ENCODE measurements around the gene EGLN2. TPM values are rescaled to one million over a fixed set of nuclear protein-coding genes. Genes with fewer than 3 reads are reported as not detected.
A peak's percentile ranks its signal among the peaks of the same experiment; 100 is the strongest.
"Not testable (repeated sequence)": the region's sequence is repeated elsewhere in the genome, so short reads cannot be mapped to it uniquely, and the experiment has no call there.

Gene EGLN2
- total RNA-seq, 2 experiments from 2014 or later, result 85.6 to 86.6 TPM

- Mint-ChIP-seq H3K27me3 (no peaks in the 10 kb centered on the region), H3K27ac (peak overlapping the region; percentile 58), H3K36me3 (ENCODE audit: low read depth) (peaks cover 76% of the 10 kb centered on the region), H3K4me3 (no peak overlapping the region), H3K4me1 (peaks cover 67% of the 10 kb centered on the region), H3K9me3 (ENCODE audit: low read depth) (no peaks in the 10 kb centered on the region)
- ChIA-PET CTCF (interaction anchor here (1.0 to 2.5 kb wide), 4 partner anchors 11 to 45 kb away, joined by 3 to 5 read pairs (median 4); no protein-coding TSS in a partner anchor), POLR2A (interaction anchor here (2.0 kb wide), 1 partner anchor 19 kb away, joined by 7 read pairs; the partner anchor contains the start of gene RAB4B)
- no peak for ATAC-seq
- intact Hi-C loops (cut with DNase I, micrococcal nuclease), result no loop called here
- DNase-seq, result no peak
Measured at GRCh38 chr19:40758491-40758890, 40.5 kb upstream of the EGLN2 start.

DNA sequence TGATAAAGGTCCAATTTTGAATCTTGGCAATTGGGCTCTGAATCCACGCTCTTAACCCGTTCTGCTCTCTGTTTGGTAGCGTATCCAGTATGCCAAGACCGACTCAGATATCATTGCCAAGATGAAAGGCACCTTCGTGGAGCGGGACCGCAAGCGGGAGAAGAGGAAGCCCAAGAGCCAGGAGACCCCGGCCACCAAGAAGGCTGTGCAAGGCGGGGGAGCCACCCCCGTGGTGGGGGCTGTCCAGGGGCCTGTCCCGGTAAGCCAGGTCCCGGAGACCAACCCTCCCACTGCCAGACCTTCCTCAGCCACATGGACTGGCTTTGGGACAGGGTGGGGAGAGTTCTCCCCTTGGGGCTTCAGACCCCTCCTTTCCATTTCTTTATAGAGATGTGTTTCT is 39.6 kb upstream of the EGLN2 start:
- DNase-seq (no peak), ATAC-seq (no peak)
- ChIA-PET CTCF (interaction anchor here (2.5 kb wide), 1 partner anchor 18 kb away, joined by 5 read pairs; no protein-coding TSS in a partner anchor), POLR2A (interaction anchor here (2.0 kb wide), 1 partner anchor 18 kb away, joined by 7 read pairs; the partner anchor contains the start of gene RAB4B)
- Mint-ChIP-seq H3K27me3 (no peaks in the 10 kb centered on the region), H3K4me1 (peaks cover 72% of the 10 kb centered on the region), H3K4me3 (no peak overlapping the region), H3K9me3 (ENCODE audit: low read depth) (no peaks in the 10 kb centered on the region), H3K27ac (no peak overlapping the region), H3K36me3 (ENCODE audit: low read depth) (peaks cover 81% of the 10 kb centered on the region)
- intact Hi-C loops (cut with DNase I, micrococcal nuclease), result no loop called here

GRCh38 chr19:40762754-40763470 is 36.1 kb upstream of the EGLN2 start:
- Mint-ChIP-seq H3K4me1 (peaks cover 56% of the 10 kb centered on the region), H3K4me3 (no peak overlapping the region), H3K27ac (peak overlapping the region; percentile 61), H3K9me3 (ENCODE audit: low read depth) (no peaks in the 10 kb centered on the region), H3K36me3 (ENCODE audit: low read depth) (peaks cover 77% of the 10 kb centered on the region), H3K27me3 (no peaks in the 10 kb centered on the region)
- DNase-seq (no peak), ATAC-seq (no peak)
- POLR2A ChIA-PET, result interaction anchor here (1.3 kb wide), 1 partner anchor 9 kb away, joined by 3 read pairs; no protein-coding TSS in a partner anchor
- intact Hi-C loops (cut with DNase I, micrococcal nuclease), result no loop called here
- CTCF ChIA-PET, result interaction anchor here (0.7 to 1.1 kb wide), 2 partner anchors 44 to 72 kb away, joined by 3 read pairs; no protein-coding TSS in a partner anchor

- Mint-ChIP-seq H3K36me3 (ENCODE audit: low read depth) (peaks cover 72% of the 10 kb centered on the region), H3K27me3 (no peaks in the 10 kb centered on the region), H3K4me3 (no peak overlapping the region), H3K4me1 (peaks cover 52% of the 10 kb centered on the region), H3K9me3 (ENCODE audit: low read depth) (no peaks in the 10 kb centered on the region), H3K27ac (no peak overlapping the region)
- CTCF ChIA-PET, result interaction anchor here (0.6 to 1.1 kb wide), 3 partner anchors 44 to 1025 kb away, joined by 3 read pairs; no protein-coding TSS in a partner anchor
- ATAC-seq (no peak), DNase-seq (no peak)
- intact Hi-C loops (cut with DNase I, micrococcal nuclease), result no loop called here
- POLR2A ChIA-PET, result interaction anchor here (1.3 kb wide), 1 partner anchor 9 kb away, joined by 3 read pairs; no protein-coding TSS in a partner anchor
Measured at GRCh38 chr19:40763526-40763925, 35.5 kb upstream of the EGLN2 start.

- Mint-ChIP-seq H3K36me3 (ENCODE audit: low read depth) (peaks cover 74% of the 10 kb centered on the region), H3K4me1 (peaks cover 52% of the 10 kb centered on the region)
Measured at GRCh38 chr19:40763963-40764362, 35.0 kb upstream of the EGLN2 start.

DNA sequence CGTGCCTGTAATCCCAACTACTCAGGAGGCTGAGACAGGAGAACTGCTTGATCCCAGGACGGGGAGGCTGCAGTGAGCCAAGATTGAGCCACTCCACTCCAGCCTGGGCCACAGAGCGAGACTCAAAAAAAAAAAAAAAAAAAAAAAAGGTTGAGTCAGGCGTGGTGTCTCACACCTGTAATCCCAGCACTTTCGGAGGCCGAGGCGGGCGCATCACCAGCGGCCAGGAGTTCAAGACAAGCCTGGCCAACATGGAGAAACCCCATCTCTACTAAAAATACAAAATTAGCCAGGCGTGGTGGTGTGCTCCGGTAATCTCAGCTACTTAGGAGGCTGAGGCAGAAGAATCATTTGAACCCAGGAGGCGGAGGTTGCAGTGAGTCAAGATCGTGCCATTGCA is 32.6 kb upstream of the EGLN2 start:
- H3K9me3 Mint-ChIP-seq (ENCODE audit: low read depth); H3K27me3 Mint-ChIP-seq; intact Hi-C loops (cut with DNase I, micrococcal nuclease); DNase-seq; H3K4me3 Mint-ChIP-seq; ATAC-seq: not testable (repeated sequence)
- CTCF ChIA-PET, result interaction anchor here (0.9 to 1.2 kb wide), 2 partner anchors 9 to 12 kb away, joined by 3 read pairs; partner anchors contain the start of gene RAB4B
- Mint-ChIP-seq H3K4me1 (peaks cover 39% of the 10 kb centered on the region), H3K36me3 (ENCODE audit: low read depth) (peaks cover 71% of the 10 kb centered on the region), H3K27ac (peak overlapping the region; percentile 25)
- POLR2A ChIA-PET, result interaction anchor here (1.6 kb wide), 1 partner anchor 16 kb away, joined by 8 read pairs; the partner anchor contains the start of gene ACTMAP

More at GRCh38 chr19:40763963-40764362, 35.0 kb upstream of the EGLN2 start:
- DNase-seq (no peak), ATAC-seq (no peak)
- Mint-ChIP-seq H3K27me3 (no peaks in the 10 kb centered on the region), H3K27ac (peak overlapping the region; percentile 48), H3K4me3 (no peak overlapping the region), H3K9me3 (ENCODE audit: low read depth) (no peaks in the 10 kb centered on the region)
- intact Hi-C loops (cut with DNase I, micrococcal nuclease), result no loop called here
- ChIA-PET POLR2A (interaction anchor here (1.3 kb wide), 1 partner anchor 10 kb away, joined by 3 read pairs; no protein-coding TSS in a partner anchor), CTCF (interaction anchor here (0.6 to 1.1 kb wide), 2 partner anchors 43 to 1025 kb away, joined by 3 read pairs; no protein-coding TSS in a partner anchor)

- CTCF ChIA-PET, result interaction anchor here (1.2 kb wide), 1 partner anchor 11 kb away, joined by 3 read pairs; no protein-coding TSS in a partner anchor
Measured at GRCh38 chr19:40768869-40769268, 30.1 kb upstream of the EGLN2 start.

GRCh38 chr19:40771101-40771862 is 27.7 kb upstream of the EGLN2 start:
- H3K4me1 Mint-ChIP-seq; H3K9me3 Mint-ChIP-seq (ENCODE audit: low read depth); H3K27ac Mint-ChIP-seq; intact Hi-C loops (cut with DNase I, micrococcal nuclease); H3K27me3 Mint-ChIP-seq; DNase-seq; H3K4me3 Mint-ChIP-seq: not testable (repeated sequence)
- ATAC-seq, result peak; percentile 32
- POLR2A ChIA-PET, result interaction anchor here (0.7 to 1.2 kb wide), 4 partner anchors 15 to 35 kb away, joined by 3 read pairs; partner anchors contain the start of gene ACTMAP
- peaks cover 31% of the 10 kb centered on the region for H3K36me3 Mint-ChIP-seq (ENCODE audit: low read depth)
- CTCF ChIA-PET, result interaction anchor here (0.8 to 1.4 kb wide), 4 partner anchors 13 to 48 kb away, joined by 3 to 4 read pairs (median 3); no protein-coding TSS in a partner anchor

More at GRCh38 chr19:40768869-40769268, 30.1 kb upstream of the EGLN2 start:
- no peak overlapping the region for H3K27ac Mint-ChIP-seq
- intact Hi-C loops (cut with DNase I, micrococcal nuclease), result no loop called here
- DNase-seq (no peak), ATAC-seq (no peak)
- peaks cover 53% of the 10 kb centered on the region for H3K36me3 Mint-ChIP-seq (ENCODE audit: low read depth)
- H3K9me3 Mint-ChIP-seq (ENCODE audit: low read depth), result no peaks in the 10 kb centered on the region
- H3K27me3 Mint-ChIP-seq, result no peaks in the 10 kb centered on the region
- H3K4me3 Mint-ChIP-seq, result no peak overlapping the region
- H3K4me1 Mint-ChIP-seq, result peaks cover 19% of the 10 kb centered on the region
- POLR2A ChIA-PET, result no interaction called here

GRCh38 chr19:40774916-40775631 is 23.9 kb upstream of the EGLN2 start, which contains the start of gene MIA:
Gene MIA, plus strand, starts transcription at chr19:40775521. Its CDS starts 22 bp downstream, at chr19:40775543.
- H3K27me3 Mint-ChIP-seq, result no peaks in the 10 kb centered on the region
- DNase-seq (no peak), ATAC-seq (no peak)
- ChIA-PET POLR2A (no interaction called here), CTCF (no interaction called here)
- no peaks in the 10 kb centered on the region for H3K9me3 Mint-ChIP-seq (ENCODE audit: low read depth)
- H3K4me3 Mint-ChIP-seq, result no peak within 1 kb of the TSS
- H3K27ac Mint-ChIP-seq, result no peak within 1 kb of the TSS
- peaks cover 27% of the 10 kb centered on the region for H3K4me1 Mint-ChIP-seq
- intact Hi-C loops (cut with DNase I, micrococcal nuclease), result no loop called here
- H3K36me3 Mint-ChIP-seq (ENCODE audit: low read depth), result peaks cover 14% of the 10 kb centered on the region

DNA sequence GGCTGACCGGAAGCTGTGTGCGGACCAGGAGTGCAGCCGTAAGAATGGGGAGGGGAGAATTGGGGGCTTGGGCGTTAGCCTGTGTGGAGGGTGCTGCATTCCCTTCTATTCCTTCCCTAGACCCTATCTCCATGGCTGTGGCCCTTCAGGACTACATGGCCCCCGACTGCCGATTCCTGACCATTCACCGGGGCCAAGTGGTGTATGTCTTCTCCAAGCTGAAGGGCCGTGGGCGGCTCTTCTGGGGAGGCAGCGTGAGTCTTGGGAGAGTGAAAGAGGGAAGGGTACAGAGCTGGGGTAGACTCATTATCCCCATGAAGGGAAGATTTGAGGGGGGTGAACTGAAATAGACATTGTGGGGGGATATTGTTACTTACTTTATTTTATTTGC is 23.4 kb upstream of the EGLN2 start:
- Mint-ChIP-seq H3K27me3 (no peaks in the 10 kb centered on the region), H3K4me3 (no peak overlapping the region), H3K27ac (no peak overlapping the region), H3K4me1 (peaks cover 33% of the 10 kb centered on the region), H3K9me3 (ENCODE audit: low read depth) (no peaks in the 10 kb centered on the region), H3K36me3 (ENCODE audit: low read depth) (peaks cover 12% of the 10 kb centered on the region)
- intact Hi-C loops (cut with DNase I, micrococcal nuclease), result loop anchor here in 1 of 2 experiments (2.0 kb wide), 1 partner anchor 171 kb away; no protein-coding TSS in a partner anchor
- POLR2A ChIA-PET, result no interaction called here
- CTCF ChIA-PET, result no interaction called here
- DNase-seq (no peak), ATAC-seq (no peak)

Data from activated CD4-positive, alpha-beta T cell treated with anti-CD3 and anti-CD28 coated beads for 36 hours (primary cell).